GM04503 (cell line): ENCODE data around the gene PDZRN4.

ENCODE experiments used
- DNase-seq: peaks from one replicate; pipeline ENCODE4 v3.0.0-alpha.2; 2012; ENCODE audit warnings: low read depth

The PDZRN4 gene

GRCh38 chr12:41459111-41459905 is 271.2 kb downstream of the PDZRN4 start:
- no peak for DNase-seq

- no peak for DNase-seq
These were observed 271.7 kb downstream of the PDZRN4 start for GRCh38 chr12:41459906-41460214.

- no peak for DNase-seq
These were observed 272.8 kb downstream of the PDZRN4 start for GRCh38 chr12:41460906-41461305.

GRCh38 chr12:41462312-41462711 is 274.2 kb downstream of the PDZRN4 start:
- DNase-seq = no peak

- DNase-seq = no peak
These were observed 277.4 kb downstream of the PDZRN4 start for GRCh38 chr12:41465526-41465925.

DNA sequence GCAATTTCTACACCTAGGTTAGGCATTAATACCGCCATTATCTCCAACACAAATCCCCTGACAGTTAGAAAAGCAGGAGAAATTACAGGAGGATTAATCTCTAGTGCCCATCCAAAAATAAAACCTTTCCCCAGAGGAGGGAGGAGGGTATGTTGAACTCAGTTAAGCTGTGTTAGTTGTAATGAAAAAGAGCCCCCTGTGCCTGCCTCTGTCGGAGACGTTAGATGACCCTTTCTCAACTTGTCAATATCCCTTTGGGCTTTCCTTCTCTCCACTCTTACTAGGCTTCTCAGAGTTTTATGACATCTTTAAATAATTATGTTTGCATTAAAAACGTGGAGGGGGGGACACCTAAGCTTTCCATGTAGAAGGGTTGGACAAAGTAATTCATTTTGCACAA is 278.2 kb downstream of the PDZRN4 start:
- DNase-seq = no peak

DNA sequence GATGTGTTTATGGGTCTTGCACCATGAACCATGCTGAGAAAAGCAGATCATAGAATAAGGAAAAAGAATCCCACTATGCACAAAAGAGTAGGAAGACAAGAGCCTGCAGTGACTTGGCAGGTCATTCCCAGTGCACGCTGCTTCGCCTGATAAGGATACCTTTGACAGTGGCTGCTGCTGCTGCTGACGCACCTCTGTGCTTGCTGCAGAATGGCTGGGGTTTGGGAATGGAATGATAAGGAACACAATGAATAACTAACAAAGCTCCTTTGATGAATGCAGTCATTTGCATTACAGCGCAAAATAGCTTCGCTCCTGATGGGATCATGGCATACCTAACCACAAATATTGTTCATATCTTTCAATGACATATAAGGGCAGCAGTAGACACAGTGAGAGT is 278.7 kb downstream of the PDZRN4 start:
- no peak for DNase-seq

- no peak for DNase-seq
These were observed 279.6 kb downstream of the PDZRN4 start for GRCh38 chr12:41467591-41468325.

DNA sequence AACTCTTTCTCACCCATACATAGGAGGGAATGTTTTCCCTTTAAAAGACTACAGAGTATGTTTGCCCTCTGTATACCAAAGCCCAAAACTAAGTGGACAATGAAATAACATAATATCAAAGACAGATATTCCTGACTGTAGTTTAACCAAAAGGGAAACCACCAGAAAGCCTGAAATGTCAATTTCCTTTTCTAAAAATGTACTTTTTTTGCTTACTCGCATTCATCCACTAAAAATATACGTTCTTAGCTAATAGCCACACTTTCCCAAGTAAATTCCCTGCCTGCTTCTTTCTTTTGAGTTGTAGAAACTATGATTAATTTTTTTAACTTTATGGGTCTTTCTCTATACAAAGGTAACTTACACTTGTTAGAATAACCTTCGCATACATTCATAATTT is 280.2 kb downstream of the PDZRN4 start:
- no peak for DNase-seq

DNA sequence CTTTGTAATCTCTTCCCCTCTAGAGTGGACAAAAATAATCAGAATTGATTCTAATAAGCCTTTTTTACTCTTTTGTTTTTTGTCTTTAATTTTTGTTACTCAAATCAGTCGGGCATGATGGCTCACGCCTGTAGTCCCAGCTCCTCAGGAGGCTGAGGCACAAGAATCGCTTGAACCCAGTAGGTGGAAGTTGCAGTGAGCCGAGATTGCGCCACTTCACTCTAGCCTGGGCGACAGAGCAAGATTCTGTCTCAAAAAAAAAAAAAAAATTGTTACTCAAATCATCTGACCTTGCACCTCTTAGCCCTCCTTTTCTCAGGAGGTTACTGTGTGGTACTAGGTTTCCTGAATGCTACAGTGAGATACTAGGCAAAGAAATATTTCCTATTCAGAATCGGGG is 280.6 kb downstream of the PDZRN4 start:
- DNase-seq = no peak

GRCh38 chr12:41473441-41473840 is 285.3 kb downstream of the PDZRN4 start:
- no peak for DNase-seq

GRCh38 chr12:41474001-41474400 is 285.9 kb downstream of the PDZRN4 start:
- DNase-seq = no peak

GRCh38 chr12:41476499-41477439 is 288.6 kb downstream of the PDZRN4 start:
- no peak for DNase-seq

- DNase-seq = no peak
These were observed 291.3 kb downstream of the PDZRN4 start for GRCh38 chr12:41479426-41479825.

- DNase-seq = no peak
These were observed 297.1 kb downstream of the PDZRN4 start for GRCh38 chr12:41485203-41485602.

DNA sequence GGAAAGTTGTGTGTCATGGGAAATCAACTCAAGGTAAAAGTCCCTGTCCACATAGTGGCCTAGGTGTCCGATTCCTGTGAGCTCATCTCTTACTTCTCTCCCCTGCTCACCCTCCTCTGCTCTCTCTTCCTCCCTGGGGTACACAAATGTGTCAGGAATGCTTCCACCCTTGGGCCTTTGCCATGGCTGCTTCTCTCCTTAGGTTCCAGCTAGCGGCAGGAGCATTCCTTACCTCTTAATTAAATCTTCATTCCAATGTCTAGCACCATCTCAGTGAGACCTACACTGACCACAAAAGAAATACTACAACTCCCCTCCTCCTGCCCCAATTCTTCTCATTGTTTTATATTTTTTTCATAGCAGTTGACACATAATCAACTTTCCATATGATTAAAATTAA is 298.6 kb downstream of the PDZRN4 start:
- peak; percentile 2 for DNase-seq

GRCh38 chr12:41496009-41496408 is 307.9 kb downstream of the PDZRN4 start:
- no peak for DNase-seq

DNA sequence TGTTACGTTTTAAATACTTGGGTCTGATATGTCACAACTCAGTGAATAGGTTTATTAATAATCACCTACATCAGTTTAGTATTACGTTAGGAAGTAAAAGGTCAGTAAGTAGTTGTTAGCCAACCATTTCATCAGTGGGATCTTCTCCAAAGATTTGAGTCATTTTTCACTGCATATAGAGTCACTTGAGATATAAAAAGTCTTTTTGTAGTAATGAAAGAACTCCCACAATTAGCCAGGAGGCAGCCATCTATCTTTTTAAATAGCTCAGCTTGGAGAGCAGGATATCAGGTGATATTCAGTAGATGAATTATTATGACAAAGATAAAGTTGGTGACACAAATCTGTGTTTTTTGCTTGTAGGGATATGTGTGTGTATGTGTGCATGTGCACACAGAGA is 309.3 kb downstream of the PDZRN4 start:
- no peak for DNase-seq

DNA sequence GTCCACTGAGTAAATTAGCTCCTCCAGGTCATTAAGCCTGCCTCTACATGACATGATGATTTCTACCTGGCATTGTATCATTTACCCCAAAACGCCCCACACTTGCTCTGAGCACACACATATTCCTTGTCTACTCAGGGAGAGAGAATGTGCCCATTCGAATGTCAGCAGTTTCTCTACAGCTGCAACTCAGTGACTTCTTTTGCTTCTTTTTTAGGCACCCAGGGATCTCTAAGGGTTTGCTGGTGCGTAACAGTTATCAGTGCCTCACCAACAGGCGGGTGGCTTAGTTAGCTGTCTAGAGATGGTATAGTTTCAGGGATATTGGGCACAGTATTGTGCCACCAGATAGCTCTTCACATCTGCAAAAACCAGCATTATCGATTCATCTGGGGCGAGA is 316.9 kb downstream of the PDZRN4 start:
- no peak for DNase-seq

- DNase-seq = no peak
These were observed 319.2 kb downstream of the PDZRN4 start for GRCh38 chr12:41507286-41507685.

DNA sequence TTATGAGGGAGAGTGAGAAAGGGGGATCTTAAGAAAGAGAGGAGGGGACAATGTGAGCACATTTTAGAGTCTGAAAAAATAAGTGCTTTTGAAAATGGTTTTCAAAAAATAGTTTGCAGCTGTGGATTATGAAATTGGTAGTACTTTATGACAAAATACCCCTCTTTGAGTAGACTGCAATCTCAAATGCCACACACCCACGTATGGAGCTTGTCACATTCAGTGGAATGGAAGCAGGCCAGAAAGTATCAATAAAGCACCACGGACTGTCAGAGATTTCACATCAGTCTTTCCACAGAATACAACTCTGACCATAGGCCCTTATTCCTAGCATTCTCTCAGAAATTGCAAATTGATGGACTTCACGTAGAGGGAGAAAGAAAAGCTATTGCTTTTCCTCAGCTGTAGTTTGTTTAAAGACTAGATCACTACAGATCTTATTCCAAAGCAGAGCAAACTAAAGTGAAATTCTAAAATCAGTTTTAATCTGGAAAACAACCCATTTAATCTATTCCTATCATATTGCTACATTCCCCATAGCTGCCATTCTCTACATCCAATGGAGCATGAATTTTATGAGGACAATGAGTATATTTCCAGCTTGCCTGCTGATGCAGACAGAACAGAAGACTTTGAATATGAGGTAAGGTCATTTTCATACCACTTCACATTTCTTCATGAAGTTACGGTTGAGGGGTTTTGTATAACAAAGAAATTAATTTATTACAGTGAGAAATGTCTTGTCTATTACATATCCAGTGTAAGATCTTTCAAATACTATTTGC is 321.3 kb downstream of the PDZRN4 start:
- DNase-seq = no peak

DNA sequence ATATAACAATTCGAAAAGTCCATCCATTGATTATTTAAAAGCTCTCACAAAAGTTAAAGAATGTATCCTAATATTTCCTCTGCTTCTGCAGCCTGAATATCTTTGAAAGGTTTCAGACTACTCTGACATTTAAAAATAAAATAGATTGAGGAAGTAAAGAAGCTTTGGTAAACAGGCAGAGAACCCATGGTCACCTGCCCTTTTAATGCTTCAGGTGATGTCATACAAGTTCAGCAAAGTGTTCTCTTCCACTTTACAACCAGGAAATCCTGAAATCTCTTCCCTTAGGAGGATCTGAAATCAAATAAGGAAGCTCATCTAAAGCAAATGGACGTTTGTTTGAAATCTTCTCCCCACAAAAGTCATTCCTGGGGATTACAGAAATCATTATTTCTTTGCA is 322.4 kb downstream of the PDZRN4 start:
- DNase-seq = no peak
